Daoy (cell line): ENCODE measurements around the gene CCDC63. TPM values are rescaled to one million over a fixed set of nuclear protein-coding genes. Genes with fewer than 3 reads are reported as not detected.
"Not testable (repeated sequence)": the region's sequence is repeated elsewhere in the genome, so short reads cannot be mapped to it uniquely, and the experiment has no call there.

Source experiments
- DNase-seq: peaks from one replicate; pipeline ENCODE4 v3.0.0-alpha.2; 2015; ENCODE audit warnings: low read depth
- total RNA-seq: library from RNA; depleted of rRNA; stranded (reverse); fragments of >200 nt; shearing (Covaris generic); gene quantifications from 2 replicates; pipeline ENCODE4 v1.2.3, GENCODE V29; 2014

Gene CCDC63
- total RNA-seq, 1 experiment from 2014 or later, result not detected

DNA sequence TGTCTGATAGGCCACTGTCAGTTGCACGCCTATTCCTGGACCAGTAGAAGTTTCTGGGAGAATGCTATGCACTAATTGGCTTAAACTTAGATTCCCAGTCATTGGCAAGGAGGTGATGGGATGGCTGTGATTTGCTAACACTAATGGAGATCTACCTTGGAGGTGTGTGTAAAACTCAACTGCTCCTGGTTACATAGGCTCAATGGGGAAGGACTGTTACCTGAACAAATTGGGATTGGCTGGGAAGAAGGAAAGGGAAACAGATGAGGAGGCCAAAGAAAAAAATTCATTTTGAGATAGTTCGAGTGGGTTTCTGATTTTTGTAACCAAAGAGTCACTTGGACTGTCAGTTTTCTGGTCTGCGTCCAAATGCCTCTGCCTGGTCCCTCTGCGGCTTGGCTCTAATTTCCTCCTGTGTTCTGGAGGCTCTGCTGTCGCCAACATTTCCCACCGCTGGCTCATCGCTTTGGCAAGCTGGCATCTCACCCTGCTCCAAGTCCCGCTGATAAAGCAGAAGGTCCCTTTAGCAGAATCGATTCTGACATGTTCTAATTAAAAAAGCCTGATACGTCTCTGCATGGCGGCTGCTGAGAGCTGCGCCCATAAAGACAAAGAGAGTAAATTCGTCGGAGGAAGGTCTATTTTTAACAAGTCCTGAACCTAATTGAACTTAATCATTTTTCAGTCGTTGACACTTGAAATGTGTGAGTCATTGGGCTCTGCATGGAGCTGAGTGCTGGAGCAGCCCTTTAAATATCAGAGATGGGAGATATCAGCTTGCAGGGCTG, 2.0 kb upstream of the CCDC63 start:
- peak; percentile 78 for DNase-seq

DNA sequence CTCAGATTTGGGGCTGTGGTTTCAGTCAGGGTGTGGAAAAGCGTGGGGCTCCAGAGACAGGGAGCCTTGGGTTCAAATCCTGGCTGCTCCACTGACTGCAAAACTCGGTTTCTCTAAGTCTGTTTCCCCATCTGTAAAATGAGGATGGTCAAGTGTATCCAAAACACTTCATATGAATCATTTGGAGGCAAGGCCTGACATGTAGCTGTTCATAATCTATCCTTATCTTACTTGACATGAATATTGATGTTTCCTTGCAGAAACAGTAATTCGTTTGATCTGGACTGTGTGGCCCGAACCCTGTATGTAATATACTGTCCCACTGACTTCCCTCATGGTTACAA, 1.5 kb upstream of the CCDC63 start:
- DNase-seq, result no peak

DNA sequence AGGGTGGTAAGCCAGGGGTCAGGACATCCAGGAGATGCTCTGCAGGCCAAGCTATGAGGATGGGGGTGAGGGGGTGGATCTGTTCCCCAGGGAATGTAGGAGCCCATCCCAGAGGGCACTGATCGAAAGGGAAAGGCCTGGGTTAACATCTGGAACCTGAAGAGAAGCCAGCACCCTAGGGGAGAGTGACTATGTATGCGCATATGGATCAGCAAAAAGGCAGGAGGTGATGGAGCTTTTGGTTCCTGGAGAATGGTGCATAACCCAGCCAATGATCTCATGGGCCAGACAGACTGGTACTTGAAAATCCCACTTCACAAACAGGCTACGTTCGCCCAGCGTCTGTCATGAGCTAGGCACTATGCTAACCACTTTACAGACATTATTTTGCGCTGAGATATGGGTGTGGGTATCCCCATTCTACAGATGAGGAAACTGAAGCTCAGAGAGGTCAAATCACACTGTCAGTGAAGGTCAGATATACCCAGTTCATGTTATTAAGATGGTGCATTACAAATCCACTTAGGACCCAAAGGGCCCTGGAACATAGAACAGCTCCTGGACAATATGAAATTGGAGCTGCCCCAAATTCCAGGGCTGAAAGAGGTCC, 1.6 kb downstream of the CCDC63 start:
- no peak for DNase-seq

DNA sequence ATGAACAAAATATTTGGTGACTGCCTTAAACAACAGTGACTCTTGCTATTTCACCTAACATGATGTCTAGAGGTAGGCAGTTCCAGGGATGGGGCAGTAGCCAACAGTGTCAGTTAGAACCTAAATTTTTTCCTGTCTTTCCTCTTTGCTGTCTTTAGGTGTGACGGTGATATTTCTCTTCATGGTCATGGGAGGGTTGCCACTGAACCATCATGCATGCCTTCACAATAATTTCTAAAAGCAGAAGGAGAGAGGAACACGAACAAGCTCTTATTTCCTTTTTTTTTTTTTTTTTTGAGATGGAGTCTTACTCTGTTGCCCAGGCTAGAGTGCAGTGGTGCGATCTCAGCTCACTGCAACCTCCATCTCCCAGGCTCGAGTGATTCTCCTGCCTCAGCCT, 2.4 kb downstream of the CCDC63 start:
- no peak for DNase-seq

DNA sequence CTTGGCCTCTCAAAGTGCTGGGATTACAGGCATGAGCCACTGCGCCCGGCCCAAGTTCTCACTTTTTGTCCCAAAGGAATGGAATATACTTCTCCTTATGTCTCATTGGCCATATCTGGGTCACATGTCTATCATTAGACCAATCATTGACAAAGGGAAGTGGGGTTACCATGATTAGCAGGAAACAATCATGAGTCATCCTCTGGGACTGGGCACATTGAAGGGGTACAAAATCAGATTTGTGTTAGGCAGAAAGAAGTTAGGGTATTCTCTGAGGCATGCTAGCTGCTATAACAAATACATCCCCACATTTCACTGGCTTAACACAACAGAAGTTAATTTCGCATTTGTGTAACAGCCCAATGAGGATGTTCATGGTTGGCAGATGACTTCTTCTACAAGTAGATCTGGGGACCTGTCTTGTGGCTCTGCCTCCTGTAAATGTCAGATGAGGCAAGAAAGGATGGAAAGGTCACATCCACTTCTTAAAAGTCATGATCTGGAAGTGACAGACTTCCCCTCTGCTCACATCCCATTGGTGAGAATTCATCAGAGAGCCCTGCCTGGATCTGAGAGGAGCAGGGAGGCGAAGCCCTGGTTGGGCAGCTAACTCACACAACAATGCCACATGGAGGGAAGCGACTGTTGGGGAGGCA, 3.1 kb downstream of the CCDC63 start:
- no peak for DNase-seq

DNA sequence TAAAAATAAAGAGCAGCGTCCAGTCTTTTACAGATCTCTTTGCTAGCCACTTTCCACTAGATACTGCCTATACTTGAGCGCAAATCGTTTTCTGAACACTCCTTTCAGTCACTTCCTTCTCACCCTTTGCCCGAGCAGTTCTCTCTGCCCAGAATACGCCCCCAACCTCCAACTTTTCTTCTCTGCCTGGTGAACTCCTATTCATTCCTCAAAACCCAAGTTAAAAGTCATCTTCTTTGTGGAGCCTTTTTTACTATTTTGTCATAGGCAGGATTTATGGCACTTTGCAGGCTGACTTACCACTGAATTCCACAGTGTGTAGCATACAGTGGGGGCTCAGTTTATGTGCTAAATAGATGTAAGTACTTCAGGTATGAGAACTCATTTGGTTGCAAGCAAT, 4.0 kb downstream of the CCDC63 start:
- no peak for DNase-seq

DNA sequence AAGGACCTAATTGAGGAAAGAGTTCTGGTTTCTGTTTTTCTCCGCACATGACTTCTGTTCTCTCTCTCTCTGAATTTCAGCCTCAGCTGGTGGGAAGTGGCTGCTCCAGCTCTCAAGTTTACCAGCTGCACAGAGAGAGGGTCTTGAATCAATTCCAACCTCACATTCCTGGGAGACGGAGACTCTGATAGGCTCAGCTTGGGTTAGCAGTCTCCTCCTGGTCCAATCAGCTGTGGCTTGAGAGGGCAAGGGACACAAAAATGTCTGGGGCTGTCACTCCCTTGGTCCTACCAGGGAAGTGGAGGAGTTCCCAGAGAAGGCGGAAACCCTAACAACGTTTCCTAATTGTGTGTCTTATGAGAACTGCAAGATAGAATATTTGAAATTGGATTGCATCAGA, 7.0 kb downstream of the CCDC63 start:
- no peak for DNase-seq

DNA sequence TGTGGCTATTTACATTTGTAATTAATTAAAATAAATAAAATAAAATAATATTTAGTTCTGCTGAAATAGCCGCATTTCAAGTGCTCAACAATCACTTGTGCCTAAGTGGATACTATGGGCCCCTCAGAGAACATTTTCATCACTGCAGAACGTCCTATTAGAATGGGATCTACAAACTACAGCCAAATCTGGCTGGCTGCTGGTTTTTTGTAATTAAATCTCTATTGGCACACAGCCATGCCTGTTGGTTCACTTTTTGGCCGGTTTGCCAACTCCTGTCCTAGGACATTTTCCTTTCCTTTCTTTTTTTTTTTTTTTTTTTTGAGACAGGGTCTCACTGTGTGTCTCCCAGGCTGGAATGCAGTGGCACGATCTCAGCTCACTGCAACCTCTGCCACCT, 9.8 kb downstream of the CCDC63 start:
- DNase-seq, result no peak

DNA sequence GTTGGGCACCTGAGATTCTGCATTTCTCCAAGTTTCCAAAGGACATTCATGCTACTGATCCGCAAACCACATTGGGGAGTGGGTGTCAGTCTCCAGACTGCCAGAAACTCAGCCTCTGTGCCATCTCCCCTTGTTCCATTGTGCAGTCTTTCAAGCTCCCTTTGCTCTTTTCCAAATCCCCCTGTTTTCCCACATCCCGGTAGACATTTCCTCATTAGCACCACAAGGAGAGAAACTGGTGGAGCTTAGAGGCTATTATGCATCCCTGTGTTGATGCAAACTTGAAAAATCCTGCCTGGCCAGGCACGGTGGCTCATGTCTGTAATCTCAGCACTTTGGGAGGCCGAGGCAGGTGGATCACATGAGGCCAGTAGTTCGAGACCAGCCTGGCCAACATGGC, 10.7 kb downstream of the CCDC63 start:
- DNase-seq, result no peak

DNA sequence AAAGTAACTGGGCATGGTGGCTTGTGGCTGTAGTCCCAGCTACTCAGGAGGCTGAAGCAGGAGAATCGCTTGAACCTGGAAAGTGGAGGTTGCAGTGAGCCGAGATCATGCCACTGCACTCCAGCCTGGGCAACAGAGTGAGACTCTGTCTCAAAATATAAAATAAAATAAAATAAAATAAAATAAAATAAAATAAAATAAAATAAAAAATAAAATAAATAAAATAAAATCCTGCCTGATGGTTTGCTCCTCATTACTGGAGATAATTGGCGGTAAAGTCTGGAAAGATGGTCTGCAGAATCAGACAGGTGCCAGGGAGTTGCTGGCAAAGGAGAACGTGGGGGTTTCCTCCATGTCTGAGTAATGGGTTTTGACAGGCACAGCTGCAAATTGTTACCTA, 11.2 kb downstream of the CCDC63 start:
- DNase-seq, result not testable (repeated sequence)

DNA sequence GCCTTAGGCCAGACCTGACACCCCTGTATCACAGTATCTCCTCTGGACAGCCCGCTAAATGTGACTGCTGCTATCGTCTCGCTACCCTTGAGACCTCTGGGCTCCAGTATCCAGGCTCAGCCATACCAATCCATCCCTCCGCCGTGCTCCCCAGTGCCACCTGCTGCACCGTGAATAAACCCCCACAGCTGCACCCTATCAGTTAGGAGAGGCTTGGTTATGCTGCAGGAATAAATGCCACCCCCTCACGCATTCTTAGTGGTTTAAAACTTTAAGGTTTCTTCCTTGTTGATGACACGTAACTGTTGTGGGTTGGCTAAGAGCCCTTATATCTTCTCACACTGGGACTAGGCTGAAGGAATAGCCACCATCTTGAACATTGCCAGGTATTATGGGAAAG, 12.1 kb downstream of the CCDC63 start:
- no peak for DNase-seq

DNA sequence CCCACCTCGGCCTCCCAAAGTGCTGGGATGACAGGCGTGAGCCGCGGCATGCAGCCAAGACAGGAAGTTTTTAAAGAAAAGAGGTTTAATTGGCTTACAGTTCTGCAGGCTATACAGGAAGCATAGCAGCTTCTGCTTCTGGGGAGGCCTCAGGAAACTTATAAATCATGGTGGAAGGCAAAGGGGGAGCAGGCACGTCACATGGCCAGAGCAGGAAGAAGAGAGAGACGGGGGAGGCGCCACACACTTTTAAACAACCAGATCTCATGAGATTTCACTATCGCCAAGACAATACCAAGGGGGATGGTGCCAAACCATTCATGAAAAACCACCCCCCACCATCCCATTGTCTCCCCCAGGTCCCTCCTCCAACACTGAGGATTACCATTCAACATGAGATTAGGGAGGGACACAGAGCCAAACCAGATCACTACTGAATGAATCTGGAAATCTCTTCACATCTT, 14.1 kb downstream of the CCDC63 start:
- no peak for DNase-seq

DNA sequence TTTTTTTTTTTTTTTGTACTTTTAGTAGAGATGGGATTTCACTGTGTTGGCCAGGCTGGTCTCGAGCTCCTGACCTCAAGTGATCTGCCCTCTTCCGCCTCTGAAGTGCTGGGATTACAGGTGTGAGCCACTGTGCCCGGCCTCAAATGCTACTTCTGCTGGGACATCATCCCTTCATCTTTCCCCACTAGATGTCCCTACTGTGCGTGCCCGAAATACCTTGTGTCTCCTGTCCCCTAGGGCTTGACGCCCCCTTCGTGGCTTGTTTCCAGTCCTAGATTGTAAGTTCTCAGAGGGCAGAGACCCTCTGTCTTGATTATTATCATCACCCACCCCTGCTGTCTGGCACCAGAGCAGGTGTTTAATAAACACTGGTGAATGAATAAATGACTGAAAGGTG, 14.9 kb downstream of the CCDC63 start:
- DNase-seq, result no peak

DNA sequence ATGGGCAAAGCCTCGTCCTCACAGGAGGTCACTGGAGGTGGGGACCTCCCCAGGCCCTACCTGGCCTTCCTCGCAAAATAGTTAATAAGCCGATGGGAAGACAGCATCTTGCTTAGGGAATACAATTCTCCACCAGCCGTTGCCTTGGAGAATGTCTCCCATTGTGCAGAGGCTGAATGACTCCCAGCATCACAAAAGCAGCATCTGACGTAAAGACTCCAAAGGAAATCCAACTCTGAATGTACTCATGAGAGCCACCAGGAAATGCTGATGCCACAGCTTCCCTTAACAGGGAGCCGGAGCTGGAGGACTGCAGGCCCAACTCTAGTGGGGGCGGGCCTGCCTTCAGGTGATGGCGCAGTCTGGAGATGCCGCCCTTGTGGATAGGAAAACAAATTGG, 15.5 kb downstream of the CCDC63 start:
- DNase-seq, result no peak

DNA sequence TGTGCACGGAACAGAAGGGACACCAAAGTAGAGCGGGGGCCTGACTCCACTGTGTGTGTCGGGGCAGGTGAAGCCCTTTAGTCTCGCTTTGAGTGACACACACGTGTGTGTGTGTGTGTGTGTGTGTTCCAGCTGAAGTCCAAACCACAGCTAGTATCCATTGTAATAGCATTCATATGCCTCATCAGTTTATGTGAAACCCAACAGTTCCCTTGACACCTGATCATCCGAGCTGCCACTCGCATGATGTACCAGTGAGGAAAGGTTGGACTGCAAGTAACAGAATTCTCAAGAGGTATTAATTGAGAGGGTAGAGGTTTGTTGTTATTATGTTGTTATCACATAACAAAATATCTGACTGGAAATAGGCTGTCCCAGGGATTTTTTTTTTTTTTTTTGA, 16.4 kb downstream of the CCDC63 start:
- no peak for DNase-seq

DNA sequence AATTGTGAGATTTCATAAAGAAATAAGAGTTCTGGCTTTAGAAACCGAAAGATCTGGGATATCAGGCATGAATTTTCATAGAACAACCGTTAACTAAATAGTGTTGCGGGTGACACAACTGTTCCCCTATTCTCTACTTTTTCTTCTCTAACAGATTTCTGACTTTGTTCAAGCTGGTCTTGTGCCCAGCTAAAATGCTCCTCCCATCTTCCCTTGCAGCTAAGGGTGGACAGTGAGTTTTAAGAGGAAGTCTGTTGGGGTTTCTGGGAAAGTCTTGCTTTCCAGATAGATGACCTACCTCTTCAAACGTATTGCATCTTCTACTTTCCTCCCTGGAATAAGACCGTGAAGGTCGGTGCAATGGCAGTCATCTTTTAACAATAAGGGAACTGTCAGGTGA, 18.7 kb downstream of the CCDC63 start:
- DNase-seq, result no peak

DNA sequence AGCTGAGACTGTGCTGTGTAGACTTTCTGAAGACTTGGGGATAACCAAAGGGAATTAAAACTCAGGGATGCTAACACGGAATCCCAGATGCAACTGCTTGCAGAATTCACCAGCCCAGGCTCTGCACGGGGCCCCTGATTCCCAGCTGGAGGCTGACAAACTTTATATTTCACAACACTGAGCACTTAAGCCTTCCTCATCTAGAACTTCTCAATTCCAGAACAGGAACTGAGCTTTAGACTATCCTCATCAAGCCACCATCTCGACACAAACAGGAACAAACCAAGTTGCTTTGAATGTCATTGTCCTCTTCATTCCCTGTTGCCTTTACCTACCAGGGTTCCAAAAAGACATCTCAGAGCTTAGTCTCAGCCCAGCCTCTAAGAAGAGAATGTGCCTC, 22.2 kb downstream of the CCDC63 start:
- no peak for DNase-seq

DNA sequence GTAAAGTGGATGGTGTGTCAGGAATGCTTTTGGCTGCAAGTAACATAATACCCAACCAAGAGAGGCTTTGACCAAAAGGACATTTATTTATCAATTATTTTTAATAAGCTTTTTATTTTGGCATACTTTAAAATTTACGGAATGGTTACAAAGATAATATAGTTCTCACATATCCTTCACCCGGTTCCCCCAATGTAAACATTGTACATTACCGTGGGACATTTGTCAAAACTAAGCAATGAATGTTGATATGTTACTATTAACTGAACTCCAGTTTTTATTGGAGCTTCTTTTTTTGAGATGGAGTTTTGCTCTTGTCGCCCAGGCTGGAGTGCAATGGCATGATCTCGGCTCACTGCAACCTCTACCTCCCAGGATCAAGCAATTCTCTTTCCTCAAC, 23.0 kb downstream of the CCDC63 start:
- no peak for DNase-seq

DNA sequence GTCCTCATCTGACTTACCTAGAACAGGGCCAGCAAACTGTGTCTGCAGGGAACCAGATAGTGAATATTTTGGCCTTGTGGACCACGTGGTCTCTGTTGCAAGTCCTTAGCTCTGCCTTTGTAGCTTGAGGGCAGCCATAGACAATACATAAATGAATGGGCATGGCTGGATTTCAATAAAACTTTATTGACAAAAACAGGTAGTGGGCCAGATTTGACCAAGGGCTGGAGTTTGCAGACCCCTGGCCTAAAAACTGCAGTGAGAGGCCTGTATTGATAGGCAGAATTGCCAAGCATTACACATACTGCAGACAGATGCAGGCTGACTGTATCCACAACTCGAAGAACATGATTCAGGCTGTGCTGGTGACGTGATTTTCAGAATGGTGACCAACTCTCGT, 25.3 kb downstream of the CCDC63 start:
- no peak for DNase-seq

DNA sequence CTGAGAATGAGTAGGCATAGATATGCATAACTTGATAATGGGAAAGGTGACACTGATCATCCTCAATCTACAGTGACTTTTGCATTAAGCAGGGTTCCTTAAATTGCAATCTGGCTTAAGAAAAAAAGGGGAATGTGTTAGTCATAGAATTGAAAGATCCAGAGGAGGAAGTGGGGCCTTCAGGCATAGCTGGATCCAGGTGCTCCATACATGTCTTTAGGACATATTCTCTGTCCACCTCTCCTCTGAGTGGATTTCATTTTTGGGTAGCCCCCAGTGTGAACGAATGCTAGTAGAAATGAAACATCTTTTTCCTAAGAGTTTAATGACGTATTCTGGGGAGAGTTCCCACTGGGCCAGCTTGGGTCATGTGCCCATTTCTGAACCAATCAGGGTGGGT, 27.6 kb downstream of the CCDC63 start:
- DNase-seq, result no peak

DNA sequence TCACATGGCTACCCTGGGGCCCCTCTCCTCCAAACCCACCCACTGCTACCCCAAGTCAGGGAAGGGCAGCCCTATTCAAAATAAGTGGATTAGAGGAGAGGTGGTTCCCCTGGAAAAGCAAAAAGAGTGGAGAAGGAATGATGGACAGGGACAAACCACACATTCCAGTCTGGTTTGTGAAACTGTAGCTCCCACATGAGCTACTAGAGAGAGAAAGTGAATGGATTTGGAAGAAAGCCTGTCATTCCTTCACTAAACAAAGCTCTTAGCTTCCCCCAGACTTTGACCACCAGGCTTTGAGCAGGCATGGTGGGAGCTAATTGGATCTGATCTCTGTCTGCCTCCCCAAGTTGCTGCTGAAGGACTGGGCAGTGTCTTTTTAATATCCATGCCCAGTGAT, 28.0 kb downstream of the CCDC63 start:
- no peak for DNase-seq

DNA sequence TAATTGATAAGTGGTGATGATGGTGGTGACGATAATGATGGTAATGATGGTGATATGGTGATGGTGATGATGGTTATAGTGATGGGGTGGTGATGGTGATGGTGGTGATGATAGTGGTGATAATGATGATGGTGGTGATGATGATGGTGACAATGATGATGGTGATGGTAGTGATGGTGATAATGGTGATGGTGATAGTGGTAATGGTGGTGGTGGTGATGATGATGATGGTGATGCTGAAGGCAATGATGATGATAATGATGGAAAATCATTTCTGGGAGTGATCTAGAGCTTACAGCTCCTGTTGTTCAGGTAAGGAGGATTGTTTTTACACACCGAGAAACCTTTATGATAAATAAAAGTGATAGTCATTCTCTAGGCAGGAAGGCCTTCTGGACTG, 33.9 kb downstream of the CCDC63 start:
- no peak for DNase-seq

DNA sequence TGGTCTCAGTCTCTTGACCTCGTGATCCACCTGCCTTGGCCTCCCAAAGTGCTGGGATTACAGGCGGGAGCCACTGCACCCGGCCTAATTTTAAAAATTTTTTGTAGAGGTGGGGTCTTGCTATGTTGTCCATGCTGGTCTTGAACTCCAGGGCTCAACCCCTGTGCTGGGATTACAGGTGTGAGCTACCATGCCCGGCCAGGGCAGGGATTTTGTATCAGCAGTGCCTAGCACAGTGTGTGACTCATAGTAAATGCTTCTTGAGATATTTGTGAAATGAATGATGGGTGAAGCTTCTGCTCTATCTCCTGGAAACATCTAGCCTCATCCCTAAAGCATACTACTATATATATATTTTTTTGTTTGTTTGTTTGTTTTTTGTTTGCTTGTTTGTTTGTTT, 36.5 kb downstream of the CCDC63 start:
- no peak for DNase-seq
